Osteocyte (in vitro differentiated cells): ENCODE data around the gene DPP8. TPM values are rescaled to one million over a fixed set of nuclear protein-coding genes. Genes with fewer than 3 reads are reported as not detected.
A peak's percentile ranks its signal among the peaks of the same experiment; 100 is the strongest.

Source experiments
- DNase-seq: peaks from one replicate; pipeline ENCODE4 v3.0.0; 2021; ENCODE audit warnings: mixed read lengths; ENCODE audit not compliant: unreplicated experiment; ENCODE audit errors: extremely low spot score
- H3K27ac Mint-ChIP-seq: one replicate; pipeline ENCODE4 v1.8.0; 2021; ENCODE audit warnings: mild to moderate bottlenecking, mixed read lengths; ENCODE audit not compliant: unreplicated experiment
- H3K27me3 Mint-ChIP-seq: one replicate; pipeline ENCODE4 v1.8.0; 2021; ENCODE audit warnings: mixed read lengths; ENCODE audit not compliant: unreplicated experiment
- H3K36me3 Mint-ChIP-seq: one replicate; pipeline ENCODE4 v1.8.0; 2021; ENCODE audit warnings: mixed read lengths; ENCODE audit not compliant: unreplicated experiment
- H3K4me1 Mint-ChIP-seq: one replicate; pipeline ENCODE4 v1.8.0; 2021; ENCODE audit warnings: mixed read lengths; ENCODE audit not compliant: unreplicated experiment
- H3K4me3 Mint-ChIP-seq: one replicate; pipeline ENCODE4 v1.8.0; 2021; ENCODE audit warnings: mild to moderate bottlenecking, moderate library complexity, mixed read lengths; ENCODE audit not compliant: unreplicated experiment
- H3K9me3 Mint-ChIP-seq: one replicate; pipeline ENCODE4 v1.8.0; 2021; ENCODE audit warnings: mixed read lengths; ENCODE audit not compliant: unreplicated experiment
- total RNA-seq: library from RNA; stranded (reverse); gene quantifications from 2 replicates; pipeline ENCODE4 v1.2.1, GENCODE V29; 2021
- TF ChIP-seq, protein P1 (sequence below): fragments of 200-600 bp; sonication (generic); IDR thresholded peaks from 2 replicates; pipeline ENCODE4 v1.5.0; 2021; ENCODE audit warnings: antibody characterized with exemption, mild to moderate bottlenecking, moderate library complexity

The DPP8 gene
- total RNA-seq, 1 donor from 2014 or later, result 34.2 TPM

DNA sequence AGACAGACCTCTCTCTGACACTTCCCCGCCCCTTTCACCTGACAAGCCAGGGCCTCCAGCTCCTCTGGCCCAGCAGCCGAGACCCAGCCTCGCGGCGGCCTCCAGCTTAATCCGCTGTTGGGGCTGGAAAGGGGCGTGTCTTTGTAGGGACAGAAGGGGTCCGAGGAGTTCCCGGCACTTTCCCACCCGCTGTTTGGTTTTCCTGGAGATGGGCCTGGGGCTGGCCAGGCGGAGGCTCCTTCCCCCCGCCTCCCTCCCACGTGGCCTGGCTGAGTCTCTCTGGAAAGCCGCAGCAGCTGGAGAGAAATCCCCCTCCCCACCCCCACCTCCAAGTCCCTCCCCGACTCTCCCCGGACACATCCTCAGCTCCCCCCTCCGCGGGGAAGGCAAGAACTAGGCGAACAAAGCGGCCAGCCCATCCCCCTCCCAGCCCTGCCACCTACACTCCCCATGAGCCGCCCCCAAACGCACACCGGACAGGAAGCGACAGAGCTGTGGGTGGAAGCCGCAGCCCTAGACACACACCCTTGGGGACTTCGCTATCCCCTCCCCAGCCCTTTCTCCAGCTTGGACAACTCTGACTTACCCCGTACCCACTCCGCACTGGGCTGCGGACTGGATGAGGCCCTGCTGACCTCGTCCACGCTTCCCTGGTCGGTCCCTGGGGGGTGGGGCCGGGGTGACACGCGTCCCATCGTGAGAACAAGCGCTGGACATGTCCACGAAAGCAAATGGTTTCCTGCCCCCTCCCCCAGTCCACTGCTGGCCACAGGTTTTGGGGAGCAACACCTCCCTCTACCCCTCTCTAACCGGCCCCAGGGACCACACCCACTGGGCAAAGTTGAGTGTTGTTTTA, 95.9 kb downstream of the DPP8 start:
- H3K4me1 Mint-ChIP-seq, result peaks cover 58% of the 10 kb centered on the region
- H3K27ac Mint-ChIP-seq, result peak overlapping the region; percentile 97
- DNase-seq, result peak; percentile 90
- H3K27me3 Mint-ChIP-seq, result no peaks in the 10 kb centered on the region
- H3K4me3 Mint-ChIP-seq, result peak overlapping the region; percentile 97
- H3K36me3 Mint-ChIP-seq, result peaks cover 2% of the 10 kb centered on the region
- no peaks in the 10 kb centered on the region for H3K9me3 Mint-ChIP-seq
- TF ChIP-seq, protein P1, sequence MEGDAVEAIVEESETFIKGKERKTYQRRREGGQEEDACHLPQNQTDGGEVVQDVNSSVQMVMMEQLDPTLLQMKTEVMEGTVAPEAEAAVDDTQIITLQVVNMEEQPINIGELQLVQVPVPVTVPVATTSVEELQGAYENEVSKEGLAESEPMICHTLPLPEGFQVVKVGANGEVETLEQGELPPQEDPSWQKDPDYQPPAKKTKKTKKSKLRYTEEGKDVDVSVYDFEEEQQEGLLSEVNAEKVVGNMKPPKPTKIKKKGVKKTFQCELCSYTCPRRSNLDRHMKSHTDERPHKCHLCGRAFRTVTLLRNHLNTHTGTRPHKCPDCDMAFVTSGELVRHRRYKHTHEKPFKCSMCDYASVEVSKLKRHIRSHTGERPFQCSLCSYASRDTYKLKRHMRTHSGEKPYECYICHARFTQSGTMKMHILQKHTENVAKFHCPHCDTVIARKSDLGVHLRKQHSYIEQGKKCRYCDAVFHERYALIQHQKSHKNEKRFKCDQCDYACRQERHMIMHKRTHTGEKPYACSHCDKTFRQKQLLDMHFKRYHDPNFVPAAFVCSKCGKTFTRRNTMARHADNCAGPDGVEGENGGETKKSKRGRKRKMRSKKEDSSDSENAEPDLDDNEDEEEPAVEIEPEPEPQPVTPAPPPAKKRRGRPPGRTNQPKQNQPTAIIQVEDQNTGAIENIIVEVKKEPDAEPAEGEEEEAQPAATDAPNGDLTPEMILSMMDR, result no peak

DNA sequence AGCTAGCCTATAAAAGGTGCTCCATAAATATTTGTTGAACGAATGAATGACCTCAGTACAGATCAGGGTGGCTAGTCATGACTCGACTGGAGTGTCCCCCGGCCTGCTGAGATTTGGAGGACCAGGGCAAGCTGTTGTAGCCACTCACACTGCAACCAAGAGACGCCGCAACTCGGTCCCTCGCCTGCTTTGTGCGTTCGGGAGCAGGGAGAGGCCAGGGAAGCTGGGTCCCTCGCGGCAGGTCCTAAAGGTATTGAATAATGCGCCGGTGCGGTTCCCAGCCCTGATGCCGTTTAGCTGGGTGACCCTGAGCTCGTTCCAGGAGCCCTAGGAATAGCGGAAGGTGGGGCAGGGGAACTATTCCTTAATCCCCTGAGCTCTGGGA, 96.5 kb downstream of the DPP8 start:
- DNase-seq, result no peak
- Mint-ChIP-seq H3K27ac (peak overlapping the region; percentile 97), H3K4me3 (peak overlapping the region; percentile 97), H3K4me1 (peaks cover 64% of the 10 kb centered on the region), H3K27me3 (no peaks in the 10 kb centered on the region), H3K9me3 (no peaks in the 10 kb centered on the region), H3K36me3 (peaks cover 2% of the 10 kb centered on the region)
- TF ChIP-seq, protein P1, result no peak

DNA sequence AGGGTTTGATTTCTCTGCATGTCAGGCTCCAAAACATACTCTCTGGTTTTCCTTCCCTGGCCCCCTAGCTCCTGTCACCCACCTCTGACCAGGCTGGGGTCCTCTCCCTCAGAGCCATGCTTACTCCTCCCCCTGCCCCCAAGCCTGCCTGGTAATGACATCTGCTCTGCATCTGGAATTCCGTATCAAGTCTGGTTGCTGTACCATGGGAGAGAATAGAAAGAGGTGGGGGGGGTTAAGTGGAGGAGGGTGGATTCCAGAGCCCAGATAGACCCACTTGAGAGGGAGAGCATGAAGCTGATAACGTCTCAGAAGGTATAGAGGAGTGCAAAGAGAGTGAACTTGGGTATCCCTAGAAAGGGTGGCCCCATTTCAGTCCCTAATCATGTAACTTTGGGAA, 98.9 kb downstream of the DPP8 start:
- Mint-ChIP-seq H3K4me3 (no peak overlapping the region), H3K9me3 (no peaks in the 10 kb centered on the region), H3K27me3 (no peaks in the 10 kb centered on the region), H3K27ac (peak overlapping the region; percentile 12), H3K36me3 (peaks cover 2% of the 10 kb centered on the region), H3K4me1 (peaks cover 85% of the 10 kb centered on the region)
- no peak for DNase-seq
- TF ChIP-seq, protein P1, result no peak

DNA sequence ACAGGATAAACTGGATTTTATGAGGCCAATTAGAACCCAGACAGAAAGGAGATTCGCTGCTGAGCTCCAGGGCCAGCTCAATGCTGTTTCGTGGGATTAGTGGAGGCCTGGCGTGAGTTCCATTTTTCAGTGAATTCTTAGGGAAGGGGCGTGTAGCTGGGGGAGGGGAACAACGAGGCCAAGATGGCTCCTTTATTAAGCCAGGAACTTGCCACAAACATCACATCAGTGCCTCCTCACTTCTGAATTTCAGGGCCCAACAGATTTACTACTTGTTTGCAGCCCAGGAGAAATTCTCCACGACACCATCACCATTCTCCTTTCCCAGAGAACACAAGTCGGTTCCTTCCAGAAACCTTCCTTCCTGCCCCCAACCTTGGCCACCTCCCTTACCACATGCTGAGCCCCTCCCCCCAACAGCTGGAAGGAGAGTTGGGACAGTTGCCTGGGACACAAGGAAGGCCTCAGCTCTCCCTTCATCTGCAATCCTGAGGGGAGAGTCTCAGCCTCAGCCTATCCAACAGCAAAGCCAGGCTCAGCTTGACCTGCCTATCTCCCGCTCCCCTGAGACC, 100.6 kb downstream of the DPP8 start:
- Mint-ChIP-seq H3K4me3 (peak overlapping the region; percentile 44), H3K27me3 (no peaks in the 10 kb centered on the region), H3K9me3 (no peaks in the 10 kb centered on the region), H3K27ac (peak overlapping the region; percentile 97), H3K36me3 (peaks cover 2% of the 10 kb centered on the region), H3K4me1 (peaks cover 91% of the 10 kb centered on the region)
- no peak for DNase-seq
- TF ChIP-seq, protein P1, result no peak
